Mucosa of rectum (tissue), 2 donors: ENCODE measurements around the gene PTPRU.
A peak's percentile ranks its signal among the peaks of the same experiment; 100 is the strongest.

ENCODE experiments used
- H3K27ac ChIP-seq, 2 donors: one replicate each; pipeline ENCODE4 v1.7.0; 2013; ENCODE audit warnings: inconsistent platforms in 2 of 2, low read depth in 2 of 2, low read length in 2 of 2
- H3K27me3 ChIP-seq, 2 donors: one replicate each; pipeline ENCODE4 v1.7.0; 2013; ENCODE audit warnings: low read length in 2 of 2; ENCODE audit not compliant: control insufficient read depth in 2 of 2, insufficient read depth in 2 of 2
- H3K36me3 ChIP-seq, 2 donors: one replicate each; pipeline ENCODE4 v1.7.0; 2013; ENCODE audit warnings: low read length in 2 of 2; ENCODE audit not compliant: control insufficient read depth in 2 of 2, insufficient read depth in 2 of 2
- H3K4me1 ChIP-seq, 2 donors: one replicate each; pipeline ENCODE4 v1.7.0; 2013; ENCODE audit warnings: low read length in 2 of 2, mild to moderate bottlenecking in 1 of 2; ENCODE audit not compliant: control insufficient read depth in 2 of 2, insufficient read depth in 2 of 2
- H3K4me3 ChIP-seq, 2 donors: one replicate each; pipeline ENCODE4 v1.7.0; 2013; ENCODE audit warnings: low read length in 2 of 2
- H3K9ac ChIP-seq, 2 donors: one replicate each; pipeline ENCODE4 v1.7.0; 2013; ENCODE audit warnings: low read length in 2 of 2, low read depth in 1 of 2, mild to moderate bottlenecking in 1 of 2
- H3K9me3 ChIP-seq, 2 donors: one replicate each; pipeline ENCODE4 v1.7.0; 2013; ENCODE audit warnings: low read length in 2 of 2; ENCODE audit not compliant: control insufficient read depth in 2 of 2
- donor health status: healthy.
- donor health status: Normal muscosa, but diverticular disease.

Gene PTPRU

DNA sequence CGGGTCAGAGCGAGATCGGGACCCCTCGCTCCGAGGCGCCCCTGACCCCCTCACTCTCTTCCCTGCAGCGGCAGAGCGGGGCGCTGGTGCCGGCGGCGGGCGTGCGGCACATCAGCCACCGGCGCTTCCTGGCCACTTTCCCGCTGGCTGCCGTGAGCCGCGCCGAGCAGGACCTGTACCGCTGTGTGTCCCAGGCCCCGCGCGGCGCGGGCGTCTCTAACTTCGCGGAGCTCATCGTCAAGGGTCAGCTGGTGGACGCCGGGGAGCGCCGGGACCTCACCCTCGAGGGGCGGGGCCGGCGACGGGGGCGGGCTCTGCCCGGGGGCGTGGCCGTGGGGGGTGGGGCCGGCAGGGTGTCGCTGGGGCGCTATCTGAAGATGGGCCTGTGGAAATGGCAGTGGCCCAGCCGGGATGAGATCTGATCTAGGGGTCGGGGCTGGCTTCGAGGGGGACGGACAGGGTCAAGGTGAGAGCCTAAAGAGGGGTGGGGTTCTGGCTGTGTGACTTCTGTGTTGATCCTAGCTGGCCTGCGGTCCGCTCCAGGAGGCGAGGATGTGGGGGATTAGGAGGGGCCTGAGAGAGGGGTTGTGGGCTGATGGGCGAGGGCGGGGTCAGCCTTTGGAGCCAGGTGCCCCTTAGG, 23.6 kb downstream of the PTPRU start:
- peaks cover 0 to 2% of the 10 kb centered on the region in 2 donors for H3K4me1 ChIP-seq
- H3K36me3 ChIP-seq, result no peaks in the 10 kb centered on the region
- H3K27ac ChIP-seq, result no peak overlapping the region
- H3K9ac ChIP-seq, result peak overlapping the region in 1 of 2 donors; percentile 26
- H3K9me3 ChIP-seq, result no peaks in the 10 kb centered on the region
- H3K27me3 ChIP-seq, result peaks cover 10 to 15% of the 10 kb centered on the region in 2 donors
- H3K4me3 ChIP-seq, result peak overlapping the region; percentile 54 to 59

GRCh38 chr1:29260531-29260930, 24.2 kb downstream of the PTPRU start:
- H3K4me1 ChIP-seq, result peaks cover 0 to 2% of the 10 kb centered on the region in 2 donors
- H3K27me3 ChIP-seq, result peaks cover 10 to 15% of the 10 kb centered on the region in 2 donors
- H3K9me3 ChIP-seq, result no peaks in the 10 kb centered on the region
- H3K9ac ChIP-seq, result no peak overlapping the region
- H3K27ac ChIP-seq, result no peak overlapping the region
- H3K4me3 ChIP-seq, result no peak overlapping the region
- H3K36me3 ChIP-seq, result no peaks in the 10 kb centered on the region

GRCh38 chr1:29264773-29265389, 28.6 kb downstream of the PTPRU start:
- Histone ChIP-seq H3K4me1 (peaks cover 2 to 5% of the 10 kb centered on the region in 2 donors), H3K9me3 (no peaks in the 10 kb centered on the region), H3K36me3 (no peaks in the 10 kb centered on the region), H3K9ac (no peak overlapping the region), H3K27me3 (peaks cover 0 to 2% of the 10 kb centered on the region in 2 donors), H3K4me3 (no peak overlapping the region), H3K27ac (no peak overlapping the region)

- no peak overlapping the region for H3K27ac ChIP-seq
- H3K9me3 ChIP-seq, result no peaks in the 10 kb centered on the region
- no peak overlapping the region for H3K4me3 ChIP-seq
- peaks cover 11 to 15% of the 10 kb centered on the region in 2 donors for H3K4me1 ChIP-seq
- H3K36me3 ChIP-seq, result no peaks in the 10 kb centered on the region
- no peak overlapping the region for H3K9ac ChIP-seq
- H3K27me3 ChIP-seq, result peaks cover 0 to 2% of the 10 kb centered on the region in 2 donors
These were observed 30.6 kb downstream of the PTPRU start for GRCh38 chr1:29266912-29267311.

GRCh38 chr1:29267321-29268070, 31.2 kb downstream of the PTPRU start:
- no peak overlapping the region for H3K27ac ChIP-seq
- H3K36me3 ChIP-seq, result no peaks in the 10 kb centered on the region
- peaks cover 15 to 18% of the 10 kb centered on the region in 2 donors for H3K4me1 ChIP-seq
- H3K9me3 ChIP-seq, result no peaks in the 10 kb centered on the region
- H3K4me3 ChIP-seq, result no peak overlapping the region
- H3K9ac ChIP-seq, result no peak overlapping the region
- peaks cover 0 to 2% of the 10 kb centered on the region in 2 donors for H3K27me3 ChIP-seq

DNA sequence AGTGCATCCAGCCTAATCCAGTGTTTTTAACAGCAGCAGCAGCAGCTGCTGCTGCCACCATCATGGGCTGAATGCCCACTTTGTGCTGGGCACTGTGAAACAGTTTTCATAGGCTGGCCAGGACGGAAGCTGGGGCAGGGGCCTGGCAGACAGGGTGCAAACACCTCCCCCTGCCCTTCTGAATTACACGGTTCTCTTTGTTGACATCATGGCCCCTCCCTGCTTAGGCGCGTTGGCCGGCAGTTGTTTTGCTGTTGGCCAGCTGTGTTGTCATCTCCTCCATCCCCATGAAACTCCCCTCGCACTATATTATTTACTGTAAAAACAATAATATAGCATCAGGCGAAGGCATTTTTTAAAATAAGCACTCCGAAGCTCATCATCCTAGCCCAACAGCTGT, 33.1 kb downstream of the PTPRU start:
- no peak overlapping the region for H3K27ac ChIP-seq
- peaks cover 0 to 2% of the 10 kb centered on the region in 2 donors for H3K27me3 ChIP-seq
- H3K4me3 ChIP-seq, result no peak overlapping the region
- peaks cover 15 to 18% of the 10 kb centered on the region in 2 donors for H3K4me1 ChIP-seq
- H3K9ac ChIP-seq, result no peak overlapping the region
- no peaks in the 10 kb centered on the region for H3K36me3 ChIP-seq
- no peaks in the 10 kb centered on the region for H3K9me3 ChIP-seq

DNA sequence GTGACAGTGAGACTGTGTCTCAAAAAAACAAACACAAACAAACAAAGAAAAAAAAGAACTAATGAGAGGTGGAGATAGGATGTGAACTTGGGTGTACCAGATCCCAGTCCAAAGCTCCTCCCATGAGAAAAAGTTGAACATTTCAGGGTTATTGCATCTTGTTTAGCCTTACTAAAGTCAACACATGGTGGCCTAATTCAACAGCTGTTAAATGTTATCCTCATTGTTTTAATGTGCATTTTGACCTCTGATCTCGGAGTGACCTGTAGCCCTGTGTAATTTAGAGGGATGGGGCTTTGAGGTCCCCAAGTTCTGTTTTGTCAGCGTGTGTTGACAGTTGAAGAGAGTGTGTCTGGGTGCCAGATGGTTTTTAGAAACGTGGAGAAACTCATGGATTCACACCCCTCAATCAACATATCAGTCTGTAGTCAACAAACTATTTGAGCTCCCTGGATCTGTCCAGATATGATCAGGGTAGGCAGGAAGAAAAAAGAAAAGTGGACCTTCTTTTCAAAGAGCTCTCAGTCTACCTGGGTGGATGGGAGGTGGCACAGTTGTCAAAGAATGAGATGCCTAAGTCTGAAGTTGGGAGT, 34.7 kb downstream of the PTPRU start:
- Histone ChIP-seq H3K9me3 (no peaks in the 10 kb centered on the region), H3K36me3 (no peaks in the 10 kb centered on the region), H3K9ac (no peak overlapping the region), H3K27ac (no peak overlapping the region), H3K4me3 (no peak overlapping the region), H3K4me1 (peaks cover 15 to 18% of the 10 kb centered on the region in 2 donors), H3K27me3 (peaks cover 0 to 2% of the 10 kb centered on the region in 2 donors)

GRCh38 chr1:29271724-29272123, 35.4 kb downstream of the PTPRU start:
- H3K27ac ChIP-seq, result no peak overlapping the region
- no peaks in the 10 kb centered on the region for H3K9me3 ChIP-seq
- H3K36me3 ChIP-seq, result no peaks in the 10 kb centered on the region
- H3K4me3 ChIP-seq, result no peak overlapping the region
- H3K27me3 ChIP-seq, result peaks cover 0 to 2% of the 10 kb centered on the region in 2 donors
- no peak overlapping the region for H3K9ac ChIP-seq
- H3K4me1 ChIP-seq, result peaks cover 12 to 18% of the 10 kb centered on the region in 2 donors

- Histone ChIP-seq H3K27me3 (peaks cover 0 to 2% of the 10 kb centered on the region in 2 donors), H3K4me1 (peaks cover 12 to 18% of the 10 kb centered on the region in 2 donors), H3K36me3 (no peaks in the 10 kb centered on the region), H3K27ac (no peak overlapping the region), H3K9ac (no peak overlapping the region), H3K9me3 (no peaks in the 10 kb centered on the region), H3K4me3 (no peak overlapping the region)
These were observed 36.0 kb downstream of the PTPRU start for GRCh38 chr1:29272147-29272907.
